GM23338 (cell line): ENCODE measurements around the gene ST3GAL4. TPM values are rescaled to one million over a fixed set of nuclear protein-coding genes. Genes with fewer than 3 reads are reported as not detected.

Experiments used
- ATAC-seq: fragments of 200-7000 bp; cut with Tn5 transposase; 3 replicates; pipeline ENCODE4 v1.9.1; 2020
- DNase-seq: peaks from one replicate; pipeline ENCODE4 v3.0.0-alpha.2; 2015; ENCODE audit warnings: low spot score
- H2AFZ ChIP-seq: fragments of 200-600 bp; sonication (generic); 2 replicates; pipeline ENCODE4 v1.8.0; 2016; ENCODE audit warnings: antibody characterized with exemption, mild to moderate bottlenecking, moderate library complexity
- H3F3A ChIP-seq: fragments of 200-600 bp; sonication (generic); replicated peaks from 2 replicates; pipeline ENCODE4 v1.8.0; 2017; ENCODE audit warnings: antibody characterized with exemption, mixed run types, low read depth
- H3K27ac ChIP-seq: fragments of 200-600 bp; sonication (generic); 2 replicates; pipeline ENCODE4 v1.6.1; 2016; ENCODE audit warnings: low read depth
- H3K27me3 ChIP-seq: fragments of 200-600 bp; sonication (generic); 2 replicates; pipeline ENCODE4 v1.8.0; 2016; ENCODE audit warnings: mild to moderate bottlenecking, mixed run types, moderate library complexity; ENCODE audit not compliant: insufficient read depth
- H3K36me3 ChIP-seq: fragments of 200-600 bp; sonication (generic); 2 replicates; pipeline ENCODE4 v1.8.0; 2016; ENCODE audit warnings: mild to moderate bottlenecking; ENCODE audit not compliant: insufficient read depth
- H3K4me1 ChIP-seq: fragments of 200-600 bp; sonication (generic); 2 replicates; pipeline ENCODE4 v1.8.0; 2016; ENCODE audit warnings: mild to moderate bottlenecking, moderate library complexity; ENCODE audit not compliant: insufficient read depth
- H3K4me2 ChIP-seq: fragments of 200-600 bp; sonication (generic); 2 replicates; pipeline ENCODE4 v1.7.1; 2017; ENCODE audit warnings: mixed run types
- H3K4me3 ChIP-seq: fragments of 200-600 bp; sonication (generic); 2 replicates; pipeline ENCODE4 v1.6.1; 2016; ENCODE audit warnings: mixed run types
- H3K79me2 ChIP-seq: fragments of 200-600 bp; sonication (generic); replicated peaks from 2 replicates; pipeline ENCODE4 v1.8.0; 2017; ENCODE audit warnings: mild to moderate bottlenecking; ENCODE audit not compliant: insufficient read depth
- H3K9me2 ChIP-seq: fragments of 200-600 bp; sonication (generic); 2 replicates; pipeline ENCODE4 v1.8.0; 2017; ENCODE audit not compliant: insufficient read depth
- H4K20me1 ChIP-seq: fragments of 200-600 bp; sonication (generic); replicated peaks from 2 replicates; pipeline ENCODE4 v1.8.0; 2017; ENCODE audit warnings: mild to moderate bottlenecking; ENCODE audit not compliant: insufficient read depth
- H3K27ac Mint-ChIP-seq: 2 replicates; pipeline ENCODE4 v1.8.0; 2020; ENCODE audit warnings: inconsistent platforms, mild to moderate bottlenecking, moderate library complexity, mixed read lengths
- H3K27me3 Mint-ChIP-seq: 3 replicates; pipeline ENCODE4 v1.8.0; 2022; ENCODE audit warnings: low read depth, mild to moderate bottlenecking, moderate library complexity, mixed read lengths, inconsistent platforms; ENCODE audit not compliant: insufficient read depth, poor library complexity
- H3K36me3 Mint-ChIP-seq: 3 replicates; pipeline ENCODE4 v1.8.0; 2021; ENCODE audit warnings: low read depth, mild to moderate bottlenecking, inconsistent platforms, moderate library complexity, mixed read lengths
- H3K4me1 Mint-ChIP-seq: 3 replicates; pipeline ENCODE4 v1.8.0; 2020; ENCODE audit warnings: mild to moderate bottlenecking, inconsistent platforms, mixed read lengths
- H3K4me3 Mint-ChIP-seq: 3 replicates; pipeline ENCODE4 v1.8.0; 2021; ENCODE audit warnings: moderate library complexity, mild to moderate bottlenecking, inconsistent platforms, mixed read lengths
- H3K9me3 Mint-ChIP-seq: 3 replicates; pipeline ENCODE4 v1.8.0; 2020; ENCODE audit warnings: moderate library complexity, mild to moderate bottlenecking, inconsistent platforms, mixed read lengths
- CREB1 ChIP-seq: fragments of 250-450 bp; sonication (Bioruptor Pico); IDR thresholded peaks from 2 replicates; pipeline ENCODE4 v1.5.0; 2020; ENCODE audit warnings: low read depth, mild to moderate bottlenecking, moderate library complexity
- CTCF ChIP-seq, 2 experiments: fragments of 200-600 bp in 1 of 2; sonication (generic) in 1 of 2; conservative IDR thresholded peaks; 2 replicates each; pipeline versions ENCODE4 v1.5.1 to v1.6.1; 2016 to 2017; ENCODE audit warnings: antibody characterized with exemption in 2 of 2, low read depth in 2 of 2, mild to moderate bottlenecking in 2 of 2, moderate library complexity in 1 of 2
- ETS1 ChIP-seq: IDR thresholded peaks from 2 replicates; pipeline ENCODE4 v1.6.1; 2016; ENCODE audit warnings: antibody characterized with exemption
- JUNB ChIP-seq: IDR thresholded peaks from one replicate; pipeline ENCODE4 v1.6.1; 2016; ENCODE audit warnings: antibody characterized with exemption; ENCODE audit not compliant: unreplicated experiment
- POLR2AphosphoS5 ChIP-seq: IDR thresholded peaks from 2 replicates; pipeline ENCODE4 v1.6.1; 2016; ENCODE audit warnings: antibody characterized with exemption, low read depth
- REST ChIP-seq: IDR thresholded peaks from one replicate; pipeline ENCODE4 v1.6.1; 2018; ENCODE audit warnings: antibody characterized with exemption; ENCODE audit not compliant: unreplicated experiment
- ZNF462 ChIP-seq: fragments of 250-450 bp; sonication (Bioruptor Pico); IDR thresholded peaks from 2 replicates; pipeline ENCODE4 v1.5.0; 2020; ENCODE audit warnings: mild to moderate bottlenecking, moderate library complexity
- polyA plus RNA-seq: library from polyadenylated mRNA; unstranded; fragments of >200 nt; fragmentation: Nextera tagmentation; extraction: Ambion mirVana; gene quantifications from 2 replicates; pipeline ENCODE4 v1.2.1, GENCODE V29; 2016
- total RNA-seq: library from RNA; depleted of rRNA; stranded (reverse); fragments of >200 nt; shearing (Covaris generic); gene quantifications from 2 replicates; pipeline ENCODE4 v1.2.3, GENCODE V29; 2014

The ST3GAL4 gene
- total and polyA plus RNA-seq, 2 experiments from 2014 or later, result 10.1 to 28.0 TPM

GRCh38 chr11:126340960-126341606, 14.4 kb upstream of the ST3GAL4 start:
- H3K79me2 ChIP-seq, result no peaks in the 10 kb centered on the region
- no peak overlapping the region for H3K4me3 ChIP-seq
- no peaks in the 10 kb centered on the region; the same call in 1 of the 2 replicates for H4K20me1 ChIP-seq
- H2AFZ ChIP-seq, result no peak overlapping the region
- H3K27ac ChIP-seq, result no peak overlapping the region
- Mint-ChIP-seq H3K27me3 (peaks cover 13% of the 10 kb centered on the region), H3K9me3 (no peaks in the 10 kb centered on the region), H3K27ac (no peak overlapping the region), H3K4me3 (no peak overlapping the region), H3K36me3 (peaks cover 26% of the 10 kb centered on the region), H3K4me1 (peaks cover 35% of the 10 kb centered on the region)
- ATAC-seq (no peak), DNase-seq (no peak)
- no peaks in the 10 kb centered on the region for H3K9me2 ChIP-seq
- no peaks in the 10 kb centered on the region for H3F3A ChIP-seq
- H3K4me2 ChIP-seq, result no peak overlapping the region
- TF ChIP-seq JUNB, result no peak
- no peak for TF ChIP-seq ZNF462 (CRISPR knock-in tag)
- TF ChIP-seq CREB1 (CRISPR knock-in tag), result no peak
- no peak for TF ChIP-seq CTCF (conservative IDR thresholded peaks at IDR 0.05; ENCODE audit: low read depth in 2 of 2)
- no peak for TF ChIP-seq REST
- TF ChIP-seq ETS1, result no peak
- no peak for TF ChIP-seq POLR2AphosphoS5
- H3K36me3 ChIP-seq, result no peaks in the 10 kb centered on the region
- H3K4me1 ChIP-seq, result peaks cover 8% of the 10 kb centered on the region
- H3K27me3 ChIP-seq, result no peaks in the 10 kb centered on the region
